Measurements from ENCODE around the gene CCDC3.
A peak's percentile ranks its signal among the peaks of the same experiment; 100 is the strongest.

Gene CCDC3

GRCh38 chr10:12905067-12905466 is 96.4 kb downstream of the CCDC3 start:
- H3K27ac ChIP-seq, result no peak overlapping the region
- no peak for TF ChIP-seq CTCF (conservative IDR thresholded peaks at IDR 0.05)

GRCh38 chr10:12902851-12903358 is 98.6 kb downstream of the CCDC3 start:
- no peak for TF ChIP-seq CTCF (conservative IDR thresholded peaks at IDR 0.05)
- H3K27ac ChIP-seq, result no peak overlapping the region

GRCh38 chr10:12902135-12902572 is 99.4 kb downstream of the CCDC3 start:
- H3K27ac ChIP-seq, result no peak overlapping the region
- peak; percentile 83 for TF ChIP-seq CTCF (conservative IDR thresholded peaks at IDR 0.05)

GRCh38 chr10:12899546-12899945 is 102.0 kb downstream of the CCDC3 start:
- TF ChIP-seq CTCF (conservative IDR thresholded peaks at IDR 0.05), result no peak
- H3K27ac ChIP-seq, result no peak overlapping the region

GRCh38 chr10:12898271-12898670 is 103.2 kb downstream of the CCDC3 start:
- H3K27ac ChIP-seq, result no peak overlapping the region
- TF ChIP-seq CTCF (conservative IDR thresholded peaks at IDR 0.05), result no peak

GRCh38 chr10:12897278-12897677 is 104.2 kb downstream of the CCDC3 start:
- TF ChIP-seq CTCF (conservative IDR thresholded peaks at IDR 0.05), result no peak

GRCh38 chr10:12896251-12896650 is 105.3 kb downstream of the CCDC3 start:
- TF ChIP-seq CTCF (conservative IDR thresholded peaks at IDR 0.05), result no peak
- no peak overlapping the region for H3K27ac ChIP-seq

More at GRCh38 chr10:12897278-12897677, 104.2 kb downstream of the CCDC3 start:
- H3K27ac ChIP-seq, result no peak overlapping the region

Measured in VCaP (cell line).